ENCODE results near the gene ZDHHC5. TPM values are rescaled to one million over a fixed set of nuclear protein-coding genes. Genes with fewer than 3 reads are reported as not detected.

ZDHHC5 gene
- total and polyA plus RNA-seq, 2 of the 13 experiments (the other 11 are each of a cell fraction or from before 2014, with no cell fraction given), result 26.6 to 34.0 TPM

DNA sequence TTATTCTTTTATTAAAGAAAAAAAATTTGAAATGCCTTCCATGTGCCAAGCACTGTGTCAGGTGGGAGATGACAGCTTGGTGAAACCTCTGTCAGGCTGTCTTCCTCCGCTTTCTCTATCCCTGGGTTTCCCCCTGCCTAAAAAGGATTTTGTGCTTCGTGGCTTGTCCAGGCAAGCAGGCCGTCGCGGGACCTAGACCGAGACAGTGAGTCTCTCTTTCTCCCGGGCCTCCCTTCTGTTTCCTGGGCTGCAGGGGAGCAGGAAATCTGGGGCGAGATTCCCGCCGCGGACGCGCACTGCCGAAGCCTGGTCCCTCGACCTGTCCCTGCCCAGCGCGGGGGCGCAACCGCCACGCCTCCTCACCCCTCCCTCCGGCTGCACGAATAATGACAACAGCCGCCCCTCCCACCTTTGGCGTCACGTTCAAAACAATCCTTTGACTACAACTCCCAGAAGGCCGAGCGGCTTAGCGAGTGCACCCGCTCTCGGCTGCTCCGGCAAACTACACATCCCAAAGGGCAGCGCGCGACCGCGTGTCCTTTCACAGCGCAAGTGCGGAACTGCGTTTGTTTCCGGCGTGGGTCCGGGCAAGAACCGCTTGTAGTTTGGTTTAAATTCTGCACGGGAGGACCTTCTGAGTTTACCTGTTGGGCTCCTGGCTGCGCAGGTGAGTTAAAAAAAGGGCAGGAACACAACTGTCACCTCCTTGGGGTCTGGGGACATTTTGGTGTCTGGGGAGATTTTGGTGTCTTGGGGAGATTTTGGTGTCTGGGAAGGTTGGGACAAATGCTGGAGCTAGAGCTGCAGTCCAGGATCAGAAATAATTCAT is 10.5 kb upstream of the ZDHHC5 start, which contains the start of gene CLP1 (continued):
- TF ChIP-seq ZNF101 (CRISPR knock-in tag; IDR thresholded peaks at IDR 0.05; ENCODE audit: borderline replicate concordance, low read depth), result no peak; the same call in 1 of the 2 replicates
- no peak for TF ChIP-seq ZNF333 (CRISPR knock-in tag; IDR thresholded peaks at IDR 0.05; ENCODE audit: borderline replicate concordance)
- peak; percentile 85 for TF ChIP-seq TBX2 (CRISPR knock-in tag; IDR thresholded peaks at IDR 0.05; ENCODE audit: borderline replicate concordance)
- no peak for TF ChIP-seq ZNF3 (CRISPR knock-in tag; IDR thresholded peaks at IDR 0.05)
- TF ChIP-seq HOXA9 (CRISPR knock-in tag; IDR thresholded peaks at IDR 0.05; ENCODE audit: borderline replicate concordance), result no peak; the same call in 1 of the 2 replicates
- TF ChIP-seq, protein P1, sequence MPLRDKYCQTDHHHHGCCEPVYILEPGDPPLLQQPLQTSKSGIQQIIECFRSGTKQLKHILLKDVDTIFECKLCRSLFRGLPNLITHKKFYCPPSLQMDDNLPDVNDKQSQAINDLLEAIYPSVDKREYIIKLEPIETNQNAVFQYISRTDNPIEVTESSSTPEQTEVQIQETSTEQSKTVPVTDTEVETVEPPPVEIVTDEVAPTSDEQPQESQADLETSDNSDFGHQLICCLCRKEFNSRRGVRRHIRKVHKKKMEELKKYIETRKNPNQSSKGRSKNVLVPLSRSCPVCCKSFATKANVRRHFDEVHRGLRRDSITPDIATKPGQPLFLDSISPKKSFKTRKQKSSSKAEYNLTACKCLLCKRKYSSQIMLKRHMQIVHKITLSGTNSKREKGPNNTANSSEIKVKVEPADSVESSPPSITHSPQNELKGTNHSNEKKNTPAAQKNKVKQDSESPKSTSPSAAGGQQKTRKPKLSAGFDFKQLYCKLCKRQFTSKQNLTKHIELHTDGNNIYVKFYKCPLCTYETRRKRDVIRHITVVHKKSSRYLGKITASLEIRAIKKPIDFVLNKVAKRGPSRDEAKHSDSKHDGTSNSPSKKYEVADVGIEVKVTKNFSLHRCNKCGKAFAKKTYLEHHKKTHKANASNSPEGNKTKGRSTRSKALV (CRISPR knock-in tag; IDR thresholded peaks at IDR 0.05), result peak; percentile 93
- TF ChIP-seq, protein P2, sequence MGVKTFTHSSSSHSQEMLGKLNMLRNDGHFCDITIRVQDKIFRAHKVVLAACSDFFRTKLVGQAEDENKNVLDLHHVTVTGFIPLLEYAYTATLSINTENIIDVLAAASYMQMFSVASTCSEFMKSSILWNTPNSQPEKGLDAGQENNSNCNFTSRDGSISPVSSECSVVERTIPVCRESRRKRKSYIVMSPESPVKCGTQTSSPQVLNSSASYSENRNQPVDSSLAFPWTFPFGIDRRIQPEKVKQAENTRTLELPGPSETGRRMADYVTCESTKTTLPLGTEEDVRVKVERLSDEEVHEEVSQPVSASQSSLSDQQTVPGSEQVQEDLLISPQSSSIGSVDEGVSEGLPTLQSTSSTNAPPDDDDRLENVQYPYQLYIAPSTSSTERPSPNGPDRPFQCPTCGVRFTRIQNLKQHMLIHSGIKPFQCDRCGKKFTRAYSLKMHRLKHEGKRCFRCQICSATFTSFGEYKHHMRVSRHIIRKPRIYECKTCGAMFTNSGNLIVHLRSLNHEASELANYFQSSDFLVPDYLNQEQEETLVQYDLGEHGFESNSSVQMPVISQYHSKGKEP (CRISPR knock-in tag; IDR thresholded peaks at IDR 0.05), result no peak
- peak; percentile 97 for TF ChIP-seq SP4 (CRISPR knock-in tag; IDR thresholded peaks at IDR 0.05)
- TF ChIP-seq SP1 (IDR thresholded peaks at IDR 0.05), result no peak
- peak; percentile 89 for TF ChIP-seq SP1 (CRISPR knock-in tag; IDR thresholded peaks at IDR 0.05)
- TF ChIP-seq, protein P3, sequence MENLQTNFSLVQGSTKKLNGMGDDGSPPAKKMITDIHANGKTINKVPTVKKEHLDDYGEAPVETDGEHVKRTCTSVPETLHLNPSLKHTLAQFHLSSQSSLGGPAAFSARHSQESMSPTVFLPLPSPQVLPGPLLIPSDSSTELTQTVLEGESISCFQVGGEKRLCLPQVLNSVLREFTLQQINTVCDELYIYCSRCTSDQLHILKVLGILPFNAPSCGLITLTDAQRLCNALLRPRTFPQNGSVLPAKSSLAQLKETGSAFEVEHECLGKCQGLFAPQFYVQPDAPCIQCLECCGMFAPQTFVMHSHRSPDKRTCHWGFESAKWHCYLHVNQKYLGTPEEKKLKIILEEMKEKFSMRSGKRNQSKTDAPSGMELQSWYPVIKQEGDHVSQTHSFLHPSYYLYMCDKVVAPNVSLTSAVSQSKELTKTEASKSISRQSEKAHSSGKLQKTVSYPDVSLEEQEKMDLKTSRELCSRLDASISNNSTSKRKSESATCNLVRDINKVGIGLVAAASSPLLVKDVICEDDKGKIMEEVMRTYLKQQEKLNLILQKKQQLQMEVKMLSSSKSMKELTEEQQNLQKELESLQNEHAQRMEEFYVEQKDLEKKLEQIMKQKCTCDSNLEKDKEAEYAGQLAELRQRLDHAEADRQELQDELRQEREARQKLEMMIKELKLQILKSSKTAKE (CRISPR knock-in tag; IDR thresholded peaks at IDR 0.05; ENCODE audit: borderline replicate concordance), result no peak; the same call in 1 of the 2 replicates
- TF ChIP-seq, protein P4, sequence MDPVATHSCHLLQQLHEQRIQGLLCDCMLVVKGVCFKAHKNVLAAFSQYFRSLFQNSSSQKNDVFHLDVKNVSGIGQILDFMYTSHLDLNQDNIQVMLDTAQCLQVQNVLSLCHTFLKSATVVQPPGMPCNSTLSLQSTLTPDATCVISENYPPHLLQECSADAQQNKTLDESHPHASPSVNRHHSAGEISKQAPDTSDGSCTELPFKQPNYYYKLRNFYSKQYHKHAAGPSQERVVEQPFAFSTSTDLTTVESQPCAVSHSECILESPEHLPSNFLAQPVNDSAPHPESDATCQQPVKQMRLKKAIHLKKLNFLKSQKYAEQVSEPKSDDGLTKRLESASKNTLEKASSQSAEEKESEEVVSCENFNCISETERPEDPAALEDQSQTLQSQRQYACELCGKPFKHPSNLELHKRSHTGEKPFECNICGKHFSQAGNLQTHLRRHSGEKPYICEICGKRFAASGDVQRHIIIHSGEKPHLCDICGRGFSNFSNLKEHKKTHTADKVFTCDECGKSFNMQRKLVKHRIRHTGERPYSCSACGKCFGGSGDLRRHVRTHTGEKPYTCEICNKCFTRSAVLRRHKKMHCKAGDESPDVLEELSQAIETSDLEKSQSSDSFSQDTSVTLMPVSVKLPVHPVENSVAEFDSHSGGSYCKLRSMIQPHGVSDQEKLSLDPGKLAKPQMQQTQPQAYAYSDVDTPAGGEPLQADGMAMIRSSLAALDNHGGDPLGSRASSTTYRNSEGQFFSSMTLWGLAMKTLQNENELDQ (CRISPR knock-in tag; IDR thresholded peaks at IDR 0.05; ENCODE audit: borderline replicate concordance), result no peak
- TF ChIP-seq MXD4 (CRISPR knock-in tag; IDR thresholded peaks at IDR 0.05), result peak; percentile 72
- no peak for TF ChIP-seq BRCA1 (CRISPR knock-in tag; IDR thresholded peaks at IDR 0.05)
- TF ChIP-seq, protein P5, sequence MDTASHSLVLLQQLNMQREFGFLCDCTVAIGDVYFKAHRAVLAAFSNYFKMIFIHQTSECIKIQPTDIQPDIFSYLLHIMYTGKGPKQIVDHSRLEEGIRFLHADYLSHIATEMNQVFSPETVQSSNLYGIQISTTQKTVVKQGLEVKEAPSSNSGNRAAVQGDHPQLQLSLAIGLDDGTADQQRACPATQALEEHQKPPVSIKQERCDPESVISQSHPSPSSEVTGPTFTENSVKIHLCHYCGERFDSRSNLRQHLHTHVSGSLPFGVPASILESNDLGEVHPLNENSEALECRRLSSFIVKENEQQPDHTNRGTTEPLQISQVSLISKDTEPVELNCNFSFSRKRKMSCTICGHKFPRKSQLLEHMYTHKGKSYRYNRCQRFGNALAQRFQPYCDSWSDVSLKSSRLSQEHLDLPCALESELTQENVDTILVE (CRISPR knock-in tag; IDR thresholded peaks at IDR 0.05), result no peak
- peak; percentile 49 for TF ChIP-seq ZNF792 (CRISPR knock-in tag; IDR thresholded peaks at IDR 0.05)
- TF ChIP-seq ZNF264 (CRISPR knock-in tag; IDR thresholded peaks at IDR 0.05), result 0 out of 2 replicates have a peak, but pooled peaks have one; percentile 33
- no peak for TF ChIP-seq ZNF782 (CRISPR knock-in tag; IDR thresholded peaks at IDR 0.05; ENCODE audit: borderline replicate concordance)
- TF ChIP-seq ADNP (CRISPR knock-in tag; IDR thresholded peaks at IDR 0.05), result no peak
- 0 out of 2 replicates have a peak, but pooled peaks have one; percentile 50 for TF ChIP-seq MTF2 (CRISPR knock-in tag; IDR thresholded peaks at IDR 0.05; ENCODE audit: borderline replicate concordance)
